Lower leg skin (tissue), 3 donors: ENCODE results near the gene CSKMT.

ENCODE experiments used
- POLR2A ChIP-seq, 2 donors: fragments of 450-650 bp; IDR thresholded peaks; one replicate each; pipeline ENCODE4 v1.6.1; 2016 to 2017; ENCODE audit warnings: antibody characterized with exemption in 2 of 2, mild to moderate bottlenecking in 1 of 2, moderate library complexity in 1 of 2
- TF ChIP-seq, protein P1 (sequence below), 3 donors: fragments of 450-650 bp; IDR thresholded peaks; one replicate each; pipeline ENCODE4 v1.5.1; 2016; ENCODE audit warnings: antibody characterized with exemption in 3 of 3, mild to moderate bottlenecking in 3 of 3, moderate library complexity in 2 of 3

DNA sequence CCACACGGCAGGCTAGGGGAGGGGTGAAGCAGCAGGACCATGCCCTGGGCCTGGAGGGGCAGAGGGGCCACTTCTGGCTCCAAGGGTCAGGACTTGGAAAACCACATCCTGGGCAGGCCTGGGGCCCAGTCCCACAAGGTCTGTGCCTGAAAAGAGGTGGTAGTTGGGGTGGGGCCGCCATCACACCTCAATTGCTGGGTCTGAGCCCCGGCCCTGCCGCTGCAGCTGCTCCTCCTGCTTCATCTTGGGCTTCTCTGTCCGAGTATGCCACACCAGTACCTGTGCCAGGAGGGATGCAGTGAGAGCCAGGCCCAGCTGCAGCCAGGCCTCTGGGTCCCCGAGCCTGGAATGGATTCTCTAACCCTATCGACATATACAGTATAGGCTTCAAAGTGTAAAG, 49.6 kb upstream of the CSKMT start:
- TF ChIP-seq, protein P1, sequence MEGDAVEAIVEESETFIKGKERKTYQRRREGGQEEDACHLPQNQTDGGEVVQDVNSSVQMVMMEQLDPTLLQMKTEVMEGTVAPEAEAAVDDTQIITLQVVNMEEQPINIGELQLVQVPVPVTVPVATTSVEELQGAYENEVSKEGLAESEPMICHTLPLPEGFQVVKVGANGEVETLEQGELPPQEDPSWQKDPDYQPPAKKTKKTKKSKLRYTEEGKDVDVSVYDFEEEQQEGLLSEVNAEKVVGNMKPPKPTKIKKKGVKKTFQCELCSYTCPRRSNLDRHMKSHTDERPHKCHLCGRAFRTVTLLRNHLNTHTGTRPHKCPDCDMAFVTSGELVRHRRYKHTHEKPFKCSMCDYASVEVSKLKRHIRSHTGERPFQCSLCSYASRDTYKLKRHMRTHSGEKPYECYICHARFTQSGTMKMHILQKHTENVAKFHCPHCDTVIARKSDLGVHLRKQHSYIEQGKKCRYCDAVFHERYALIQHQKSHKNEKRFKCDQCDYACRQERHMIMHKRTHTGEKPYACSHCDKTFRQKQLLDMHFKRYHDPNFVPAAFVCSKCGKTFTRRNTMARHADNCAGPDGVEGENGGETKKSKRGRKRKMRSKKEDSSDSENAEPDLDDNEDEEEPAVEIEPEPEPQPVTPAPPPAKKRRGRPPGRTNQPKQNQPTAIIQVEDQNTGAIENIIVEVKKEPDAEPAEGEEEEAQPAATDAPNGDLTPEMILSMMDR (IDR thresholded peaks at IDR 0.05): no peak
- TF ChIP-seq POLR2A (IDR thresholded peaks at IDR 0.05): no peak
